ENCODE results near the gene TMEM191C.

- TF ChIP-seq CTCF (IDR thresholded peaks at IDR 0.05) (no peak), POLR2A (IDR thresholded peaks at IDR 0.05) (no peak)
These were observed 24.0 kb upstream of the TMEM191C start for GRCh38 chr22:21443057-21443734.
